Pancreas (tissue), 10 donors: ENCODE measurements around the gene BAG3. TPM values are rescaled to one million over a fixed set of nuclear protein-coding genes. Genes with fewer than 3 reads are reported as not detected.

ENCODE experiments used
- ATAC-seq, 4 donors: fragments of 200-7000 bp; cut with Tn5 transposase; one replicate each; pipeline versions ENCODE4 v1.8.0 to v1.9.1; 2020; ENCODE audit warnings: mild to moderate bottlenecking in 4 of 4, moderate library complexity in 4 of 4
- DNase-seq, 6 donors: peaks; one replicate each; pipeline ENCODE4 v3.0.0-alpha.2; 2020
- FAIRE-seq: peaks from 2 replicates; lab custom pipeline; 2012; peaks lifted over from hg19 to GRCh38; lab: Jason Lieb, UNC
- H3K27ac ChIP-seq, 4 donors: fragments of 200-600 bp; sonication (generic); 1 replicate in 3 of 4; 2 replicates in 1 of 4; pipeline versions ENCODE4 v1.5.0 to v1.8.0; 2020
- H3K27me3 ChIP-seq, 4 donors: fragments of 200-600 bp; one replicate each; pipeline ENCODE4 v1.8.0; 2021
- H3K36me3 ChIP-seq, 3 donors: fragments of 200-600 bp; sonication (generic) in 1 of 3; one replicate each; pipeline versions ENCODE4 v1.5.0 to v1.8.0; 2020 to 2021
- H3K4me1 ChIP-seq, 3 donors: fragments of 200-600 bp; one replicate each; pipeline ENCODE4 v1.8.0; 2021
- H3K4me3 ChIP-seq, 4 donors: fragments of 200-600 bp; sonication (generic) in 2 of 4; one replicate each; pipeline versions ENCODE4 v1.5.0 to v1.8.0; 2020 to 2021
- H3K9me3 ChIP-seq, 4 donors: fragments of 200-600 bp; one replicate each; pipeline ENCODE4 v1.8.0; 2021
- CTCF ChIP-seq, 4 donors: fragments of 200-600 bp; sonication (generic) in 3 of 4; IDR thresholded peaks; one replicate each; pipeline versions ENCODE4 v1.5.0 to v1.8.0; 2021; ENCODE audit warnings: antibody characterized with exemption in 4 of 4
- WGBS, 2 donors: extraction: QIAGEN DNeasy Blood & Tissue Kit; methylation state at CpG; one replicate each; pipeline ENCODE4 v1.1.7; 2013; 5-methylcytosine and 5-hydroxymethylcytosine counted together
- intact Hi-C, 3 donors: fragments of 100-400 bp; cut with DNase I; formaldehyde crosslinking; loops; one replicate each; pipeline versions ENCODE4 v1.11.1 to v1.14.2; 2022
- polyA plus RNA-seq, 2 donors: library from polyadenylated mRNA; stranded (reverse); fragments of 200-250 nt; gene quantifications; one replicate each; pipeline ENCODE4 v1.2.3, GENCODE V29; 2013
- total RNA-seq, 6 donors: library from RNA; stranded (reverse); fragmentation: NEBNext Ultra II Directional in 4 of 6; extraction: Animal tissue kit (Norgen Biotek cat#: 25700) in 4 of 6; gene quantifications; one replicate each; pipeline versions ENCODE4 v1.2.1 to v1.2.4, GENCODE V29; 2021 to 2023
- donor health status: healthy with polysubstance abuse.
- donor health status: DM: no; HTN: no; CAD: no; lungs with moderate emphysema.
- donor health status: DM: no; HTN: no; CAD: no.
- donor health status: control.
- donor health status: control.
- donor health status: Bipolar disorder and iron deficiency.
- donor health status: DM: yes; HTN: yes; CAD: no.
- donor health status: DM: no; HTN: no; CAD: no.
- donor health status: DM: no; HTN: no; CAD: no.
- donor health status: DM: yes; HTN: yes; CAD: no.

Gene BAG3
- total and polyA plus RNA-seq, 8 donors: 6.4 to 16.8 (median 8.8) TPM

DNA sequence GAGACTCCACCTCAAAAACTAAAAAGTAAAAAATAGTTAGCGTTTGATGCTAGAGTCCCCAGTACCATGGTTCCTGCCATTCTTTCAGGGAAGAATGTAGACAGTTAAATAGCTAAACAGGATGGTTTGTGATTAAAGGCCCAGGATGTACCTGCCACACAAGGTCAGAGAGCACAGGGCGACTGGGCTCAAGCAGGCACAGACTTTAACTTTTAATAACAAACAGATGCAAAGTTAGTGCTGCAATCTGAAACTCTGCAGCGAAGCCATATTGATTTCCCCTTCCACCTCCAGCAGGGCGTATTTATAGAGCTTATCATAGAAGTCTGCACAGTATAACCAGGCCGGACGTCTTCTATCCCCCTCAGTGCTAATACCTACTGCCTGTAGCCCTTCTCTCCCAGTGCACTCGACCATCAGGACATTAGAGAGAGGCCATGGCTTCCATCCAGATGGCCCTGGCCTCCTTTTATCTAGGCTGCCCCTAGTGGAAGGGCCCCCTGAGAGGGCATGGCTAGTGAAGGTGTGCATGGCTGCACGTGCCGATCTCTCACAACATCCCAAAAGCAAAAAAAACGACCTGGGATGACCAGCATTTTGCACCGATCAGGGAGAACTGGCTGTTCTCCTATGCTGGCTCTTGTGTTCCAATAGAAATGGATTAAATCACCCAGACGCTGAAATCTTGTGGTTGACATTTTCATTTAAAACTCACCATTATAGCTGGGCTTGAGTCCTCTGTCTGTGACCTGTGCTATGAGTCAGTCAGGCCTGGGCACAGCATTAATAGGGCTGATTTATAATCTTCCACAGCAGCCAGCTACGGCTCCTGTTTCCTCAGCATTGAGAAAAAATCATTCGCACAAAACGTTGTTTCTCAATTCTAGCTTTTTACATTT, 7.6 kb upstream of the BAG3 start:
- H3K27me3 ChIP-seq: no peaks in the 10 kb centered on the region
- DNase-seq: no peak
- intact Hi-C loops: no loop called here
- peak in 1 of 4 donors; percentile 31 for ATAC-seq
- H3K4me3 ChIP-seq: no peak overlapping the region
- no peak for TF ChIP-seq CTCF (IDR thresholded peaks at IDR 0.05)
- H3K27ac ChIP-seq: no peak overlapping the region
- no peaks in the 10 kb centered on the region for H3K4me1 ChIP-seq
- H3K36me3 ChIP-seq: no peaks in the 10 kb centered on the region
- 49 to 56% methylated on average over 15 of the region's 15 CpGs for WGBS, 2 donors
- H3K9me3 ChIP-seq: no peaks in the 10 kb centered on the region
- FAIRE-seq: no peak

- no peaks in the 10 kb centered on the region for H3K4me1 ChIP-seq
- no peak overlapping the region for H3K4me3 ChIP-seq
- H3K36me3 ChIP-seq: no peaks in the 10 kb centered on the region
- no peaks in the 10 kb centered on the region for H3K27me3 ChIP-seq
- ATAC-seq (no peak), DNase-seq (no peak), FAIRE-seq (no peak)
- no peak for TF ChIP-seq CTCF (IDR thresholded peaks at IDR 0.05)
- intact Hi-C loops: no loop called here
- no peak overlapping the region for H3K27ac ChIP-seq
- WGBS, 2 donors: 58 to 63% methylated on average over 15 of the region's 15 CpGs
- no peaks in the 10 kb centered on the region for H3K9me3 ChIP-seq
Observed at GRCh38 chr10:119644205-119644814, 6.9 kb upstream of the BAG3 start.

- WGBS, 2 donors: 75 to 92% methylated on average over 3 of the region's 3 CpGs
- no peak for TF ChIP-seq CTCF (IDR thresholded peaks at IDR 0.05)
- Histone ChIP-seq H3K4me1 (no peaks in the 10 kb centered on the region), H3K4me3 (no peak overlapping the region), H3K27ac (no peak overlapping the region), H3K9me3 (no peaks in the 10 kb centered on the region), H3K27me3 (no peaks in the 10 kb centered on the region), H3K36me3 (no peaks in the 10 kb centered on the region)
- DNase-seq (no peak), ATAC-seq (no peak), FAIRE-seq (no peak)
- intact Hi-C loops: no loop called here
Observed at GRCh38 chr10:119644994-119645393, 6.2 kb upstream of the BAG3 start.

- ATAC-seq (no peak), FAIRE-seq (no peak), DNase-seq (no peak)
- no peak for TF ChIP-seq CTCF (IDR thresholded peaks at IDR 0.05)
- no peak overlapping the region for H3K4me3 ChIP-seq
- no peaks in the 10 kb centered on the region for H3K36me3 ChIP-seq
- peaks cover 7 to 21% (median 10%) of the 10 kb centered on the region in 3 donors for H3K4me1 ChIP-seq
- no peaks in the 10 kb centered on the region for H3K27me3 ChIP-seq
- no peaks in the 10 kb centered on the region for H3K9me3 ChIP-seq
- intact Hi-C loops: no loop called here
- WGBS, 2 donors: 100% methylated on average over 1 of the region's 1 CpG
- no peak overlapping the region for H3K27ac ChIP-seq
Observed at GRCh38 chr10:119650062-119650461, 1.1 kb upstream of the BAG3 start.
